Measurements from ENCODE around the gene RNF19B. TPM values are rescaled to one million over a fixed set of nuclear protein-coding genes. Genes with fewer than 3 reads are reported as not detected.
A peak's percentile ranks its signal among the peaks of the same experiment; 100 is the strongest.

The RNF19B gene
- total and polyA plus RNA-seq, 2 of the 13 experiments (the other 11 are each of a cell fraction or from before 2014, with no cell fraction given): 15.3 to 22.5 TPM

- ChIA-PET CTCF (ENCODE audit: low intra/inter-chr PET ratio, low total read pairs) (no interaction called here), POLR2A (no interaction called here)
- no peaks in the 10 kb centered on the region for H3K9me3 ChIP-seq (ENCODE audit: low read length)
- DNase-seq (ENCODE audit: low spot score) (no peak), ATAC-seq (peak; percentile 81), FAIRE-seq (no peak)
- 53% methylated on average over 19 of the region's 49 CpGs for WGBS (ENCODE audit: low lambda C conversion rate)
- peak overlapping the region; percentile 74 for H3K4me2 ChIP-seq (ENCODE audit: low read depth, low read length)
- no peak overlapping the region for H3K27ac ChIP-seq (ENCODE audit: extremely low read length, insufficient read depth, low read length)
- 0 out of 2 replicates have a peak, but pooled peaks cover 2% of the 10 kb centered on the region for H4K20me1 ChIP-seq (ENCODE audit: insufficient read depth, low read length)
- H3K36me3 ChIP-seq (replicated peaks in 1 of 2; ENCODE audit: control insufficient read depth in 1 of 2, insufficient read depth in 2 of 2, low read length in 2 of 2): no peaks in the 10 kb centered on the region
- in situ Hi-C loops (cut with HindIII; ENCODE audit: extremely low pct_ligation_motif_present, low pct_unique_long_range_greater_than_20kb): no loop called here
- H3K4me1 ChIP-seq (ENCODE audit: insufficient read depth, low read length): no peaks in the 10 kb centered on the region
- no peak overlapping the region for H3K9ac ChIP-seq (ENCODE audit: insufficient read depth, low read depth, low read length)
- H2AFZ ChIP-seq (ENCODE audit: low read length): no peak overlapping the region
- H3K4me3 ChIP-seq (replicated peaks in 1 of 3; ENCODE audit: insufficient read depth in 1 of 3, low read depth in 2 of 3, low read length in 3 of 3): peak overlapping the region; percentile 11 to 62 (median 55); a peak in 4 of 6 replicates
- H3K79me2 ChIP-seq (ENCODE audit: insufficient read depth, low read length): no peaks in the 10 kb centered on the region
- BruUV-seq (replicated peaks): no TSS peak
- H3K27me3 ChIP-seq (ENCODE audit: control insufficient read depth in 1 of 2, insufficient read depth in 2 of 2, low read length in 2 of 2): peaks cover 8 to 67% of the 10 kb centered on the region in 2 experiments; a peak in 3 of 5 replicates
- intact Hi-C loops (cut with micrococcal nuclease; ENCODE audit: unreplicated experiment): no loop called here
- TF ChIP-seq IKZF5 (CRISPR knock-in tag; IDR thresholded peaks at IDR 0.05) (no peak), ZMYM4 (CRISPR knock-in tag; IDR thresholded peaks at IDR 0.05) (no peak), SMARCE1 (IDR thresholded peaks at IDR 0.05; ENCODE audit: borderline replicate concordance) (no peak), YY1 (IDR thresholded peaks at IDR 0.05; ENCODE audit: insufficient read depth, insufficient replicate concordance, low read depth, low read length) (peak; percentile 8), MEIS2 (CRISPR knock-in tag; IDR thresholded peaks at IDR 0.05) (no peak), SMAD3 (CRISPR knock-in tag; IDR thresholded peaks at IDR 0.05) (no peak), RXRA (CRISPR knock-in tag; IDR thresholded peaks at IDR 0.05) (peak; percentile 2; the same call in 1 of the 2 replicates), MED8 (CRISPR knock-in tag; IDR thresholded peaks at IDR 0.05; ENCODE audit: insufficient replicate concordance) (no peak), TCF7L2 (IDR thresholded peaks at IDR 0.05; ENCODE audit: low read depth, low read length) (no peak), HNF4G (IDR thresholded peaks at IDR 0.05; ENCODE audit: borderline replicate concordance, low read depth, low read length) (no peak), HNF4G (CRISPR knock-in tag; IDR thresholded peaks at IDR 0.05; ENCODE audit: borderline replicate concordance, low read depth) (no peak), HNRNPL (IDR thresholded peaks at IDR 0.05; ENCODE audit: low read depth, low read length) (no peak), STAG1 (CRISPR knock-in tag; IDR thresholded peaks at IDR 0.05) (peak; percentile 32; the same call in 1 of the 2 replicates), ZNF605 (CRISPR knock-in tag; IDR thresholded peaks at IDR 0.05) (no peak), ZNF572 (CRISPR knock-in tag; IDR thresholded peaks at IDR 0.05) (no peak), RAD21 (CRISPR knock-in tag; IDR thresholded peaks at IDR 0.05) (peak; percentile 64), MAF1 (CRISPR knock-in tag; IDR thresholded peaks at IDR 0.05; ENCODE audit: borderline replicate concordance) (no peak), NFKBIZ (CRISPR knock-in tag; IDR thresholded peaks at IDR 0.05) (no peak), ZNF724P (CRISPR knock-in tag; IDR thresholded peaks at IDR 0.05; ENCODE audit: borderline replicate concordance) (no peak), ZBTB7B (CRISPR knock-in tag; IDR thresholded peaks at IDR 0.05) (peak; percentile 44; the same call in 1 of the 2 replicates), CBX1 (IDR thresholded peaks at IDR 0.05; ENCODE audit: low read depth) (no peak), SP1 (IDR thresholded peaks at IDR 0.05) (no peak), SP1 (CRISPR knock-in tag; IDR thresholded peaks at IDR 0.05) (peak; percentile 53), HNRNPK (IDR thresholded peaks at IDR 0.05; ENCODE audit: low read depth, low read length, poor library complexity, severe bottlenecking) (no peak), THAP7 (CRISPR knock-in tag; IDR thresholded peaks at IDR 0.05) (no peak), HHEX (CRISPR knock-in tag; IDR thresholded peaks at IDR 0.05) (no peak), PAWR (CRISPR knock-in tag; IDR thresholded peaks at IDR 0.05; ENCODE audit: borderline replicate concordance) (no peak)
These were observed 72.0 kb downstream of the RNF19B start for GRCh38 chr1:32892368-32893197.
